Uterus (tissue), 4 donors: ENCODE data around the gene AQP6. TPM values are rescaled to one million over a fixed set of nuclear protein-coding genes. Genes with fewer than 3 reads are reported as not detected.

Source experiments
- DNase-seq, 2 donors: peaks; one replicate each; pipeline ENCODE4 v3.0.0-alpha.2; 2019 to 2020
- H3K27ac ChIP-seq, 2 donors: fragments of 200-600 bp; sonication (generic); 1 replicate in 1 of 2; 2 replicates in 1 of 2; pipeline ENCODE4 v1.5.1; 2016 to 2018
- H3K27me3 ChIP-seq, 2 donors: fragments of 200-600 bp; sonication (generic); one replicate each; pipeline ENCODE4 v1.5.1; 2018 to 2019; ENCODE audit warnings: control low read depth in 1 of 2
- H3K36me3 ChIP-seq, 2 donors: fragments of 200-600 bp; sonication (generic); one replicate each; pipeline ENCODE4 v1.5.1; 2019; ENCODE audit warnings: control low read depth in 1 of 2
- H3K4me1 ChIP-seq, 2 donors: fragments of 200-600 bp; sonication (generic); one replicate each; pipeline ENCODE4 v1.5.1; 2018 to 2019; ENCODE audit warnings: control low read depth in 1 of 2
- H3K4me3 ChIP-seq, 2 donors: fragments of 200-600 bp; sonication (generic); 1 replicate in 1 of 2; 2 replicates in 1 of 2; pipeline ENCODE4 v1.5.1; 2018 to 2019; ENCODE audit warnings: mild to moderate bottlenecking in 1 of 2
- H3K9me3 ChIP-seq, 2 donors: fragments of 200-600 bp; sonication (generic); one replicate each; pipeline ENCODE4 v1.5.1; 2019; ENCODE audit warnings: control low read depth in 1 of 2
- CTCF ChIP-seq, 4 experiments: fragments of 200-600 bp in 2 of 4; fragments of 450-650 bp in 2 of 4; sonication (generic) in 2 of 4; IDR thresholded peaks; one replicate each; pipeline ENCODE4 v1.5.1; 2016 to 2019; ENCODE audit warnings: antibody characterized with exemption in 4 of 4, mild to moderate bottlenecking in 2 of 4, moderate library complexity in 1 of 4
- POLR2A ChIP-seq, 2 donors: fragments of 450-650 bp; IDR thresholded peaks; one replicate each; pipeline ENCODE4 v1.6.1; 2016; ENCODE audit warnings: antibody characterized with exemption in 2 of 2, mild to moderate bottlenecking in 1 of 2, moderate library complexity in 1 of 2
- intact Hi-C: fragments of 100-400 bp; cut with DNase I; formaldehyde crosslinking; loops from one replicate; pipeline ENCODE4 v1.15.1; 2023; ENCODE audit warnings: low total_unique reads
- total RNA-seq, 4 donors: library from RNA; depleted of rRNA in 3 of 4; stranded (reverse); fragments of >200 nt in 3 of 4; gene quantifications; one replicate each; pipeline versions ENCODE4 v1.1.0 to v1.2.4, GENCODE V29; 2014 to 2023
- donor health status: DM: yes; HTN: yes; CAD: no.

AQP6 gene
- total RNA-seq, 4 donors from 2014 or later, result 0.35 TPM; not detected in 3

- no peak for DNase-seq
- no peaks in the 10 kb centered on the region for H3K9me3 ChIP-seq
- intact Hi-C loops, result no loop called here
- H3K27me3 ChIP-seq, result peaks cover 3 to 4% of the 10 kb centered on the region in 2 donors
- H3K4me1 ChIP-seq, result no peaks in the 10 kb centered on the region
- TF ChIP-seq POLR2A (IDR thresholded peaks at IDR 0.05), result no peak
- no peak for TF ChIP-seq CTCF (IDR thresholded peaks at IDR 0.05)
- no peaks in the 10 kb centered on the region for H3K36me3 ChIP-seq
- no peak overlapping the region for H3K27ac ChIP-seq
- no peak overlapping the region for H3K4me3 ChIP-seq
Observed at GRCh38 chr12:49954863-49955830, 17.6 kb upstream of the AQP6 start.

DNA sequence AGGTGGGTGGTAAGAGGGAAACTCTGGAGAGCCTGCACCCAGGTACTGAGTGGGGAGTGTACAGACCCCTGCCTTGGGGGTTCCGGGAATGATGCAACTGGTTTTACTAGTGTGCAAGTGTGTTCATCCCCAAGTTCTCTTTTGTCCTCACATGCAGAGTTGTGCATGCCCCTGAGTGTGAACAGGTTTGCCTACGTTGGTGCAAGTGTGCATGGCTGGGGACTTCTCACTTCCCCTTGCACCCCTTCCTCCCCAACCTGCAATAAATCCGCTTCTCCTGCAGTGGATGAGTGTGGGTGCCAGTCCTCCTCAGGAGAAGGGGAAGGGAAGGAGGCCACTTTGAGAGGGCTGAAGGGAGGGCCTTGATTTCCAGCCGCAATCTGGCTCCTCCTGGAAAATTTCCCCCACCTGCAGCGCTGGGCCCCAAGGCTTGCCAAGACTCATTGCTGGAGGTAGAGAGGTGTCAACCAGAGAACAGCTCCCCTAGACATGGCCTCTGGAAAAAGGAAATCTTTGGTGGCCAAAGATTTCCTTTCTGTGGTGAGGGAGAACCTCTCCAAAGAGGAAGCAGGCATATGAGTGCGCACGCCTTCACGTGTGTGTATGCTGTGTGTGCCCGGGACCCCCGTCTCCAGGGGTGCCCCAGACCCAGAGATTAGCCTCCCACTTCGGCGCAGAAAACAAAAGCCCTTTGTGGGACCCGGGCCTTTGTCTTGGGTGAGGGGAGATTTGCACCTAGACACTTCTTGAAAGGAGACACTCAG lies 16.7 kb upstream of the AQP6 start:
- intact Hi-C loops, result no loop called here
- H3K4me1 ChIP-seq, result peaks cover 0 to 3% of the 10 kb centered on the region in 2 donors
- no peaks in the 10 kb centered on the region for H3K9me3 ChIP-seq
- no peak for DNase-seq
- peaks cover 8 to 11% of the 10 kb centered on the region in 2 donors for H3K27me3 ChIP-seq
- H3K4me3 ChIP-seq, result no peak overlapping the region
- TF ChIP-seq POLR2A (IDR thresholded peaks at IDR 0.05), result no peak
- TF ChIP-seq CTCF (IDR thresholded peaks at IDR 0.05), result no peak
- no peaks in the 10 kb centered on the region for H3K36me3 ChIP-seq
- no peak overlapping the region for H3K27ac ChIP-seq

- no peak overlapping the region for H3K27ac ChIP-seq
- TF ChIP-seq POLR2A (IDR thresholded peaks at IDR 0.05), result no peak
- TF ChIP-seq CTCF (IDR thresholded peaks at IDR 0.05), result no peak
- H3K9me3 ChIP-seq, result no peaks in the 10 kb centered on the region
- H3K36me3 ChIP-seq, result no peaks in the 10 kb centered on the region
- H3K4me3 ChIP-seq, result no peak overlapping the region
- H3K4me1 ChIP-seq, result peaks cover 0 to 8% of the 10 kb centered on the region in 2 donors
- intact Hi-C loops, result no loop called here
- H3K27me3 ChIP-seq, result peaks cover 11 to 12% of the 10 kb centered on the region in 2 donors
- DNase-seq, result no peak
Observed at GRCh38 chr12:49956663-49957569, 15.8 kb upstream of the AQP6 start.

DNA sequence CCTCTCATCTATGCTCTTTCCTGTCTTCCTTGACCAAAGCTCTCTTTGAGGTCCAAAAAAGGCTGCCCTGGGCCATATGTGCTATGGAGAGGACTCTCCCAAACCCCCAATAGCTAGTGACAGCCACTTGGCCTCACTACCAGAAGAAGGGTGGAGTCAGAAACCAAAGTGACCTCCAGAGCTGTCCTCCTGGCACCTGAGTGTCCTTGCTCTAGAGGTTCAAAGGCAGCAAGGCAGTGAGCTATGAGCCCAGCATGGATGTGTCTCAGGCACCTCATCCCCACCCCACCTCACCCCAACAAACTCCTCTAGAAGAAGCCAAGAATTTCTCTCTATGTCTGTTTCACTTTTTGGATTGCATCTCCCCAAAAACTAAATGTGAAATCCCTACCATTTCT lies 15.2 kb upstream of the AQP6 start:
- Histone ChIP-seq H3K27me3 (peaks cover 11 to 12% of the 10 kb centered on the region in 2 donors), H3K36me3 (no peaks in the 10 kb centered on the region), H3K4me1 (peaks cover 0 to 8% of the 10 kb centered on the region in 2 donors), H3K9me3 (no peaks in the 10 kb centered on the region), H3K27ac (no peak overlapping the region), H3K4me3 (no peak overlapping the region)
- no peak for DNase-seq
- intact Hi-C loops, result no loop called here
- no peak for TF ChIP-seq POLR2A (IDR thresholded peaks at IDR 0.05)
- no peak for TF ChIP-seq CTCF (IDR thresholded peaks at IDR 0.05)
